Effector memory CD8-positive, alpha-beta T cell (primary cell): Measurements from ENCODE around the gene GINS1.

ENCODE experiments used
- ATAC-seq: fragments of 150-1000 bp; cut with Tn5 transposase; replicated peaks from 2 replicates; pipeline ENCODE4 v1.10.0; 2021; ENCODE audit warnings: mild to moderate bottlenecking, moderate library complexity
- DNase-seq, 3 experiments: peaks; one replicate each; pipeline ENCODE4 v3.0.0; 2021
- H3K27ac Mint-ChIP-seq, 2 donors: one replicate each; pipeline ENCODE4 v1.8.0; 2022; ENCODE audit warnings: mild to moderate bottlenecking in 2 of 2, mixed read lengths in 2 of 2, moderate library complexity in 2 of 2
- H3K27me3 Mint-ChIP-seq, 2 donors: one replicate each; pipeline ENCODE4 v1.8.0; 2022; ENCODE audit warnings: mixed read lengths in 2 of 2
- H3K36me3 Mint-ChIP-seq: one replicate; pipeline ENCODE4 v1.8.0; 2022; ENCODE audit warnings: mild to moderate bottlenecking, moderate library complexity, mixed read lengths; ENCODE audit not compliant: insufficient read depth
- H3K4me1 Mint-ChIP-seq, 2 donors: one replicate each; pipeline ENCODE4 v1.8.0; 2022; ENCODE audit warnings: low read depth in 2 of 2, mixed read lengths in 2 of 2
- H3K4me3 Mint-ChIP-seq, 2 donors: one replicate each; pipeline ENCODE4 v1.8.0; 2022; ENCODE audit warnings: mild to moderate bottlenecking in 2 of 2, mixed read lengths in 2 of 2, moderate library complexity in 2 of 2
- H3K9me3 Mint-ChIP-seq, 2 donors: one replicate each; pipeline ENCODE4 v1.8.0; 2022; ENCODE audit warnings: mixed read lengths in 2 of 2
- total RNA-seq, 9 experiments: gene quantifications; one replicate each; lab custom pipeline; 2026; lab: John Stamatoyannopoulos, UW

GINS1 gene
- 0.74 to 8.5 (median 4.8) reads per million in 9 experiments for total RNA-seq

DNA sequence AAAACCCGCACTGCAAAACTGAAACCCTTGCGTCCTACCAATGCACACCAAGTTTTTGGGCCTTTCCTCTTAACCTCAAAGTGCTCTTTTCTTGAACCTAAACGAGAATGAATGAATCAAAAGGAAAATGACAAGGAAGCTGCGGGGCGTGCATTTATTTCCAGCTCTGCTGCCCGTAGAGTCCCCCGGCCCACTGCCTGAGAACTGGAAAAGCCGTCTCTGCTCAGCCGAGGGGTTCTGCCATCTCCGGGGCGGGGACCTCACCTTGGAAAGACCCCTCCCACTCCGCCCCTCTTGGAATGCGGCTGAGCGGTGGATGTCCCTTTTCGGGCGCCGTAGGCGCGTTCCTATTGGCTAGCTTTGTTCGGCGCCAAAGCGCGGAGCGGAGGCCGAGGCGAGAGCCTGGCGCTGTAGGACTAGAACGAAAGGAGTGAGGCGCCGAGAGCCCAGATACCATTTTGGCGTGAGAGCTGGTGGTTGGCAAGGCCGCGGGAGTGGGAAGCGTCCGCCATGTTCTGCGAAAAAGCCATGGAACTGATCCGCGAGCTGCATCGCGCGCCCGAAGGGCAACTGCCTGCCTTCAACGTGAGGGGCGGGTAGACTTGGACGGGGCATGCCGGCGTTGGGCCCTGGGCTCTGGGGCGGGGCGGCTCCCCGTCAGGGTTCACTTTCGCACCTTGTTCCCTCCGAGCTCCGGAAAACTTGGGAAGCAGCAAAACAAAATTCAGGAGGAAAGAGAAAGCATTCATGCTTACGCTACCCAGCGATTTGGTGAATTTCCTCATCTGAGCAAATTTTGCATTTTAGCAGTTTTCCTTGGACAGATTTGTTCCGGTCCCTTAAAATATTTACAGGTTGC lies at the start of gene GINS1:
Gene GINS1, plus strand, starts transcription at position 363 of the 859 bp plus-strand sequence. Its CDS starts 148 bp downstream, at position 511.
- Mint-ChIP-seq H3K27ac (peak within 1 kb of the TSS; percentile 93 to 94), H3K36me3 (peaks cover 6% of the 10 kb centered on the region)

GRCh38 chr20:25360631-25361286 lies 46.7 kb upstream of the GINS1 start:
- H3K27ac Mint-ChIP-seq, result peak overlapping the region in 1 of 2 donors; percentile 13
- H3K27me3 Mint-ChIP-seq, result no peaks in the 10 kb centered on the region
- no peaks in the 10 kb centered on the region for H3K9me3 Mint-ChIP-seq
- peaks cover 16 to 19% of the 10 kb centered on the region in 2 donors for H3K4me1 Mint-ChIP-seq
- no peak for ATAC-seq
- no peak for DNase-seq
- no peaks in the 10 kb centered on the region for H3K36me3 Mint-ChIP-seq
- no peak overlapping the region for H3K4me3 Mint-ChIP-seq

More for the DNA sequence above, at the start of gene GINS1:
- Mint-ChIP-seq H3K9me3 (peaks cover 3 to 9% of the 10 kb centered on the region in 2 donors), H3K27me3 (no peaks in the 10 kb centered on the region), H3K4me1 (peaks cover 9 to 15% of the 10 kb centered on the region in 2 donors), H3K4me3 (peak within 1 kb of the TSS; percentile 94 to 95)
- ATAC-seq (peak; percentile 88), DNase-seq (peak; percentile 41 to 57 (median 53))

GRCh38 chr20:25361287-25361683 lies 46.2 kb upstream of the GINS1 start:
- H3K27me3 Mint-ChIP-seq, result no peaks in the 10 kb centered on the region

GRCh38 chr20:25364180-25364788 lies 43.2 kb upstream of the GINS1 start:
- ATAC-seq (no peak), DNase-seq (no peak)
- Mint-ChIP-seq H3K4me3 (no peak overlapping the region), H3K27me3 (no peaks in the 10 kb centered on the region), H3K9me3 (no peaks in the 10 kb centered on the region), H3K36me3 (peaks cover 3% of the 10 kb centered on the region), H3K4me1 (no peaks in the 10 kb centered on the region), H3K27ac (peak overlapping the region in 1 of 2 donors; percentile 15)

More at GRCh38 chr20:25361287-25361683, 46.2 kb upstream of the GINS1 start:
- Mint-ChIP-seq H3K36me3 (no peaks in the 10 kb centered on the region), H3K9me3 (no peaks in the 10 kb centered on the region), H3K27ac (peak overlapping the region; percentile 13 to 44), H3K4me3 (no peak overlapping the region), H3K4me1 (peaks cover 16 to 19% of the 10 kb centered on the region in 2 donors)
- ATAC-seq (no peak), DNase-seq (no peak)

GRCh38 chr20:25364879-25365699 lies 42.4 kb upstream of the GINS1 start:
- Mint-ChIP-seq H3K4me1 (no peaks in the 10 kb centered on the region), H3K4me3 (no peak overlapping the region), H3K27ac (no peak overlapping the region), H3K9me3 (no peaks in the 10 kb centered on the region), H3K27me3 (no peaks in the 10 kb centered on the region), H3K36me3 (peaks cover 3% of the 10 kb centered on the region)
- DNase-seq (no peak), ATAC-seq (no peak)

- Mint-ChIP-seq H3K27me3 (no peaks in the 10 kb centered on the region), H3K27ac (no peak overlapping the region), H3K36me3 (peaks cover 3% of the 10 kb centered on the region), H3K4me3 (no peak overlapping the region), H3K9me3 (no peaks in the 10 kb centered on the region), H3K4me1 (peaks cover 4 to 11% of the 10 kb centered on the region in 2 donors)
- no peak for DNase-seq
- ATAC-seq, result no peak
Measured at GRCh38 chr20:25368526-25368925, 38.9 kb upstream of the GINS1 start.

DNA sequence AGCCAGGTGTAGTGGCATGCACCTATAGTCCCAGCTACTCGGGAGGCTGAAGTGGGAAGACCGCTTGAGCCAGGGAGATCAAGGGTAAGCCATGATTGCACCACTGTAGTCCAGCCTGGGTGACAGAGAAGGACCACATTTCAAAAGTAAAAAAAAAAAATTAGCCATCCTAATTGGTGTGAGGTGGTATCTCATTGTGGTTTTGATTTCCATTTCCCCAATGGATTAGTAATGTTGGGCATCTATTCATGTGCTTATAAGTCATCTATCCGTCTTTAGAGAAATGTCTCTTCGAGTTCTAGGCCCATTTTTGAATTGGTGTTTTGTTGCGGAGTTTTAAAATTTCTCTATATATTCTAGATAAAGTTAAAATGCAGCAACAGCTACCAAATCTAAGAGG lies 38.5 kb upstream of the GINS1 start:
- H3K27me3 Mint-ChIP-seq, result no peaks in the 10 kb centered on the region
- no peak overlapping the region for H3K4me3 Mint-ChIP-seq
- H3K27ac Mint-ChIP-seq, result no peak overlapping the region
- DNase-seq (no peak), ATAC-seq (no peak)
- peaks cover 3% of the 10 kb centered on the region for H3K36me3 Mint-ChIP-seq
- H3K4me1 Mint-ChIP-seq, result peaks cover 4 to 11% of the 10 kb centered on the region in 2 donors
- H3K9me3 Mint-ChIP-seq, result no peaks in the 10 kb centered on the region

- H3K27me3 Mint-ChIP-seq, result no peaks in the 10 kb centered on the region
- no peak overlapping the region for H3K4me3 Mint-ChIP-seq
- ATAC-seq, result no peak
- peaks cover 4% of the 10 kb centered on the region for H3K36me3 Mint-ChIP-seq
- DNase-seq, result no peak
- no peaks in the 10 kb centered on the region for H3K9me3 Mint-ChIP-seq
- H3K27ac Mint-ChIP-seq, result no peak overlapping the region
- H3K4me1 Mint-ChIP-seq, result peaks cover 8 to 11% of the 10 kb centered on the region in 2 donors
Measured at GRCh38 chr20:25369529-25369928, 37.9 kb upstream of the GINS1 start.

DNA sequence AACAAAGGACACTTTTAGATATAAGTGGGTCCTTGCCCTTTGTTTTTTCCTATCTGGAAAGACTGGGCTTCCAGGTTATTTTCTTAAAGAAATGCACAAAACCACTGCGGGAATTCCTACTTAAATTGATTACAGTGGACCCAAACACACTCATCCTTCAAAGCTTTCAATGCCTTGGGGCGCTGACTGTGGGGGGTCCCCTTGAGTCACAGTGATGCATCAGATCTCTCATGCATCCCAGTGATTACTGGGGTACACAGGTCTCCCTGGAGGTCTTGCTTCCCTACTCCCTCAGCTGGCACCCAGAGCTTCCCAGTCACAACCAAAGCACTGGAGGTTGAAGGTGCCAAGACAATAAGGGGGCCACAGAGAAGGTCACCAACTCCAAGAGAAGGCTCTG lies 37.5 kb upstream of the GINS1 start:
- Mint-ChIP-seq H3K36me3 (peaks cover 7% of the 10 kb centered on the region), H3K9me3 (no peaks in the 10 kb centered on the region), H3K4me3 (no peak overlapping the region), H3K4me1 (peaks cover 8 to 11% of the 10 kb centered on the region in 2 donors), H3K27me3 (no peaks in the 10 kb centered on the region), H3K27ac (no peak overlapping the region)
- ATAC-seq, result no peak
- no peak for DNase-seq

GRCh38 chr20:25372584-25373336 lies 34.7 kb upstream of the GINS1 start:
- no peak for ATAC-seq
- H3K27ac Mint-ChIP-seq, result no peak overlapping the region
- peaks cover 14 to 15% of the 10 kb centered on the region in 2 donors for H3K4me1 Mint-ChIP-seq
- H3K27me3 Mint-ChIP-seq, result no peaks in the 10 kb centered on the region
- no peak for DNase-seq
- peaks cover 7% of the 10 kb centered on the region for H3K36me3 Mint-ChIP-seq
- H3K9me3 Mint-ChIP-seq, result no peaks in the 10 kb centered on the region
- H3K4me3 Mint-ChIP-seq, result no peak overlapping the region

DNA sequence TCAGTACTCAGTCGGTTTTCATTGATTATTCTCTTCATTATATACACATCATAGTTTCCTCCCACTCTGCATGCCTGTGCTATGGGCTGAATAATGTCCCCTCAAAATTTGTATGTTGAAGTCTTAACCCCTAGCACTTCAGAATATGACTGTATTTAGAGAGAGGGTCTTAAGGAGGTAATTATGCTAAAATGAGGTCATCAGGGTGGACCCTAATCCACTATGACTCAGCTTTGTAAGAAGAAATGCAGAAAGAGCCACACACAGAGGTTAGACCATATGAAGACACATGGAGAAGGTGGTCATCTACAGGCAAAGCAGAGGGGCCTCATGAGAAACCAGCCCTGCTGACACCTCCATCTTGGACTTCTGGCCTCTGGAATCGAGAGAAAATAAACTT lies 32.6 kb upstream of the GINS1 start:
- Mint-ChIP-seq H3K27me3 (no peaks in the 10 kb centered on the region), H3K4me3 (no peak overlapping the region), H3K4me1 (peaks cover 19 to 23% of the 10 kb centered on the region in 2 donors), H3K27ac (peak overlapping the region in 1 of 2 donors; percentile 51), H3K36me3 (peaks cover 8% of the 10 kb centered on the region), H3K9me3 (no peaks in the 10 kb centered on the region)
- DNase-seq (no peak), ATAC-seq (no peak)

GRCh38 chr20:25376236-25376635 lies 31.2 kb upstream of the GINS1 start:
- Mint-ChIP-seq H3K4me3 (no peak overlapping the region), H3K36me3 (peaks cover 11% of the 10 kb centered on the region), H3K4me1 (peaks cover 29 to 31% of the 10 kb centered on the region in 2 donors), H3K27ac (peak overlapping the region in 1 of 2 donors; percentile 36), H3K27me3 (no peaks in the 10 kb centered on the region), H3K9me3 (no peaks in the 10 kb centered on the region)
- ATAC-seq, result no peak
- DNase-seq, result no peak
